GM19351 (cell line): ENCODE measurements around the gene OSTC.

ENCODE experiments used
- ATAC-seq: cut with Tn5 transposase; IDR thresholded peaks from one replicate; pipeline ENCODE4 v1.9.1; 2021; ENCODE audit warnings: mild to moderate bottlenecking, moderate library complexity; ENCODE audit not compliant: unreplicated experiment

OSTC gene

DNA sequence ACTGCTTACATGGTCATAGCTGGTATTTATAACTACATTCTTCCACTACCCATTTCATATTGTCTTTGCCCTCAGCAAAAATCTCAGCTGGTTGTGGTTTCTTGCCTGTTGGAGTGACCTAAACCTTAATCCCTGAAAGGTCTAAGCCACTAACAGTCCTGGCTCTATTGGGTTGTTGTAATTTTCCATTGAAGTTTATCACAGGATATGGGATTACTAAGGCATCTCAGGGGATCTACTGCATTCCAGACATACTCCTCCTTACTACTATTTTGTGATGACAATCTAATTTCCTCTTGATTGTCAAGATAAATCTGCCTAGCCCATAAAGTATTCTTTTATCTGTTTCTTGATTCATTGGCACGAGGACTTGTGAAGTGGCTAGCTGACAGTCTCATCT lies 6.2 kb upstream of the OSTC start:
- no peak for ATAC-seq

DNA sequence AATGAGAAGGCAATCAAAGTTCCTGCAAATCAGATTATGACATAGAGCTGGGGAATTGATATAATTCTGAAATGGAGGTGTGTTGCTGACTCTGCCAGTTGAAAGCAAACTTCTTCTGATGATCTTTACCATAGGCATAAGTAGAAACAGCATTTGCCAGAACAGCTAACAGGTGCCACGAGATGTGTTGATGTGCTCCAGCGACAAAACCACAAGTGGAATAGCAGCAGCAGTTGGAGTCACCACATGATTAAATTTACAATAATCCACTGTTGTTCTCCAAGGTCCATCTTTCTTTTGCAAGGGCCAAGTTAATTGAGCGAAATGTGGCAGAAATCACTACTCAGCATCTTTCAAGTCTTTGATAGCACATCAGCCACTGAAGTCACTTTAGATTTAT lies 3.7 kb upstream of the OSTC start:
- no peak for ATAC-seq

DNA sequence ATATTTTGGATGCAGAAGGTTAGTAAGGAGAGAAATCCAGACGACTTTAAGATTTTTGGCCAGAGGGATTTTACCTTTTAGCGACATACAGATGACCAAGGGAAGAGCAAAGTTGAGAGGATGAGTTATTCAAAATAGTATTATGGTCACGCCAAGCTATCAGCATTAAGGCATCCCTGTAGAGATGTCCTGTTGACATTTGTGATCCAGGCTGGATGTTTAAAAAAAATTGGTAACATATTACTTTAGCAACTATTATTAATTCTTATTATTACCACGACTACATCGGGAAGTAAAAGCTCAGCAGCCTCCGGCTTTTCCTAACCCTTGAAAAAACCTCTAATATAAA lies 562 bp upstream of the OSTC start:
- ATAC-seq = peak; percentile 6

DNA sequence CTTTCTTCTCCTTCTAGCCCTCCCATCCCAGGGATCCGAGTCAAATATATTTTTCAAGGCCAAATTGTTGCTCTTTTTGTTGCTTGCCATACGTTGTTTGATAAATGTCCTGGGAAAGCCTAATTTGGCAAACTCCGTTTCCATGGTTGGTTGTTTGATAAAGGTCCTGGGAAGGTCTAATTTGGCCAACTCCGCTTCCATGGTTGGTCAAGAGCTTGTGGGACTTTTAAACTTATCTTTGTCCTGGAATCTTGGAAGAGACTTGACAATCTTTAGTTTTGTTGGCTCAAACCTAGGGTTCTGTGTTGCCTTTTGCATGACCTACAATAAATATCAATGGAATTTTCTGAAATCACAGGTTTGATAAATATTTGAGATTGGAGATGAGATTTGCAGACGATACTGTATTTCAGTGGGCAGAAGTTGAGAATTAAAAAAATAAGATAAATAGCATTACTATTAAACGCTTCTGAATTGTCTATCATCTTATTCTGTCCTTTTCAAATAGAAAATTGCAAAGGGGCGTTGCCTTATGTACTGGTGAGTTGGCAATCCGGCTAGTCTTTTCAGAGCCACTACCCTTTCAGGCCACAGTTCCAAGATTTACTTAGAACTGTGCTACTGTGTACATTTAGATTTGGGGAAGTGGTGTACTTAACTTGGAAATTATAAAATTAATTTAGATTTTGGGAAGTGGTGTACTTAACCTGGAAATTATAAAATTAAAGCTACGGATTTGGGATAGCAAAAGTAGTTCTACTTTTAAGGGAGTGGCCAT lies 804 bp downstream of the OSTC start:
- peak; percentile 43 for ATAC-seq

DNA sequence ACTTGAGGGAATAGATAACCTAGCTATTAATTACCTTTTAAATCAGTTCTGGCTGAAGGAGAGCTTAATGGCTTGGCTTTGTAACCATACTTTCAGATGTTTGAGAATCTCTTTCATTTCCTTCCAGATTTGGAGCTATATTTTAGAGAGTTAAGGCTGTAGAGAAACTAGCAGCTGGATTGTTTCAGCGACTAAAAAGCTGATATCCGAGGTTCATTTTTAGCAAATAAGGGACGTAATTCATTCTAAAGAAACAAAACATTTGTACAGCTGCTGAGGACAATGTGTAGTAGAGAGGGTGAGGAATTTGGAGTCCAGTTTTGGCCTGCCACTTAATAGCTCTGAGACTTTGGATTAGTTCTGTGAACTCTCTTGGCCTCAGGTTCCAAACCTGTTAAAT lies 12.2 kb downstream of the OSTC start:
- no peak for ATAC-seq

DNA sequence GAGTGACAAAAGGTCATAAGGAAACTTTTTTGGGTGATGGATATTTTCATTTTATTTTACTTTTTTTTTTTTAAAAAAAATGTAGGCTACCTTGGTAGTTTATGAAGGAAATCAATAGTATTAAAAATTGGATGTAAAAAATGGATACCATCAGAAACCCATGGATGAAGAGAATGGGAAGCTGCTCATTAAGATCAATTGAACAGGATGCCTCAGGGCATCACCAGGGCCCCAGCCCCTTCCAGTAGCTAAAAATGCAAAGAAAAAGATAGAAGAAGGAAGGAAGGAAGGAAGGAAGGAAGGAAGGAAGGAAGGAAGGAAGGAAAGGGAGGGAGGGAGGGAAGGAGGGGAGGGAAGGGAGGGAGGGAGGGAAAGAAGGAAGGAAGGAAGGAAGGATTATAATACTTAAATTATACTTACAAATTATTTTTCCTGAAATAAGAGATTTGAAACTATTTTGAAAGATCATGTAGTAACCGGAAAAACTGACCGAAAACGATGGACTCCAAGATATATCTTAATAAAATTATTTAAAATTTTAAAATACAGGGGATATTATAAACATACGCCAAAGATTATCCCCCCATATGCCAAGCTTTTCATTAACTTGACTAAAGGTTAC lies 24.1 kb downstream of the OSTC start:
- ATAC-seq = no peak

DNA sequence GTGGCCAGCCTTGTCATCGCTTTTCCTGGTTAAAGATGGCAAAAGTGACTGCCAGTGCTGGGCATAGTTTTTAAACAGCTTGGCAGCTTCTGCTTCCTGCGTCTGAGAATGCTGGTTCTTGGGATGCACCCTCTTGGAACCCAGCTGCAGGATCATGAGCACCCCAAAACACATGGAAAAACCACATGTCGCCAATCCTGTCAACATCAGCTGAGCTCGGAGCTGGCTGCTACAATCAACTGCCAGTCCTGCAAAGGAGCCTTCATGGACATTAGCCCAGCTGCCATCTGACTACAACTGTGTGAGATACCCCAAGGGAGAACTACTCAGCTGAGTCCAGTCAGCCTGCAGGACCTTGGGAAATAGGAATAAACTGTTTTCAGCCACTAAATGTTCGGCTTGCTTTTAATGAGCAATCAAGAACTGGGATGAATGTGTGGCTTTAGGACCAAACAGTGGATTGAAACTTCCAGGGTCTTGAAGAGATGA lies 31.0 kb downstream of the OSTC start:
- ATAC-seq = no peak

DNA sequence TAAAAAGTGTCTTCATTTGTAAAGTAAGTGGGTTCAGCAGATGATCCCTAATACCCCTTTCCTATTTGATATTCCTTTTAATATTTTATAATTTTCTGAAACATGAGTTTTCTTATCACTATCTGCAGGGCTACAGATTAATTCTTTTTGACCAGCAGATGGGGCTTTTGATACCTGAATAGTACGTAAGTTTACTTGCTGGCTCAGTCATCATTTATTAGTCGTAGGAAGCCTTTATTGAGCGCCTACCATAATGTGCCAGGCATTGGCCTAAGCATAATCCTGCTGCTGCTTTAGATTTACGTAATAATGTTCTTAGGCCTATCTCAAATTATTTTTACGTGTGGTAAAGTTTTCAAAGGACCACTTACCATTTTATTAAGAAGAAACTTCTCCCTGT lies 33.1 kb downstream of the OSTC start:
- ATAC-seq = no peak

DNA sequence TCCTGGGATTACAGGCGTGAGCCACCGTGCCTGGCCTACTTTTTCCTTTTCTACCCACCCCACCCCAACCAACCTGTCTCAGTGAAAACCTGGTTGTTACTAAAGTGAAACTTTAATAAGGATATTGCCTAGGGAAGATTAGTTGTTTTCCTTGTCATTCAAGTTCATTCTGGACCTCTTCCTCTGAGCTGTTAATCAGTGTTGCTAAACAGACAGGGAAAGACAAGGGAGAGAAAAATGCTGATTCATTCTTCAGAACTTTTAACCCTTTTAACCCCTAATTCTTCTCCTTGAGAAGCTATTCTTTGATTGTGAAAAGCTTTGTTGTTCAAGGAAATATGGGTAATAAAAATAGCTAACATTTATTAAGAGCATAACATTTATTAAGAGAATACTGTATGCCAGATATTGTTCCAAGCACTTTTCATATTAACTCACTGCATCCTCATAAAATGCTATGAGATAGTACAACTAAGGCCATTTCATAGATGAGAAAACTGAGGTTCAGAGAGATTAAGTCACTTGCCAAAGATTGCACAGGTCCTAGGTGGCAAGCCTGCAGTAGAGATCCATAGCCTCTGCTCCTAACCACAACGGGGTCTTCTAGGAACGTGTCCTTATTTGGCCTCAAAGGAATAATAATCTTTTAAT lies 34.8 kb downstream of the OSTC start:
- no peak for ATAC-seq

DNA sequence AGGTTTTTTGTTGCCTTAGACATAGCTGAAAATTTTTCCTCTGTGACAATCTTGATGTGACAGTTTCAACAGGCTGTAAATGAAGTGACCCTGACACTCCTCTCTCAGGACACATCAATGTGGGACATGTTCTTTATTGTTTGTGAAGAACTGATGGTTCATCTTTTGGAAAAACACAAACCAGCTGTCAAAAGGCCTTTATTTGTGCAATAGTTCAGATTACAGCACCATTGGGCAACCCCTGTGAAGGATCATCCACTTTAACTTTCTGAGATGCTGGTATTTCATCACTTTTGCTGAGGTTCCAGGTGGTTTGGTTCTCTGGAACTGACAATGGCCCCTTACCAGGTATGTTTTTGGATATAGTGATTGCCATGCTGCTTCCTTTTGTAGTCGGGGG lies 40.3 kb downstream of the OSTC start:
- no peak for ATAC-seq

DNA sequence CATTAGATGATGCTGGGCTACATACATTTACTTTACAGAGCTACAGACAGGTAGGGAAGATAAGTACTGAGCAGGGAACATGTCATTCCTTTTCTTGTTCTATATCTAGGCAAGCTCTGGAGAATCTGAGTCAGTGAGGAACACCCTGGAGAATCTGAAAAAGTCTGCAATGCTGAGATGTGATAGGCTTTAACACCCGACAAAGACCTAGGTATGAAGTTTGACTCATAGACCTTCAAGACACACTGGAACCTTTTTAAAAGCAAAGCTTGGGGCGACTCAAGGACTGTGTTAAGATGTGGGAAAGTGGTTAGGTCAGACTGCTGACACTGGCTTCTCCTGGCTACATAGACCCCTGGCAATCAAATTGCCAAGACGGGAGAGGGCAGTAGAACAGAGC lies 42.8 kb downstream of the OSTC start:
- ATAC-seq = no peak

DNA sequence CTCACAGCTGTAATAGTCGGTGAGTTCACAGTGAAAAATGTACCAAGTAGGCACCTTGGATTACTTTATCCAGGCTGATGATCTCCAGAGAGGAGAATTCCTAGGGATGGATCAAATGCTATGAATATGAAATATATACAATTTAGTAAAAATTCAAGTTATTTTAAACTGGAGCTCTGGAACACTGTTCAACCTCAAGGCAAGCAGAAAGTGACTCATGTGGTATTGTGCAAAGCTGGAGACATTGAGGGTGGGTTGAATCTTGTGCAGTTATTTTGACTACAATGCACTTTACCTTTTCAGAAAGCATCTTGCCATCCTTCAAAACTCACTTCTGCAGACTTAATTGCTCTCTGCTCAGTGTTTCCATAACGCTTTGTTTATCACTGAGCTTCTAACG lies 43.4 kb downstream of the OSTC start:
- no peak for ATAC-seq

DNA sequence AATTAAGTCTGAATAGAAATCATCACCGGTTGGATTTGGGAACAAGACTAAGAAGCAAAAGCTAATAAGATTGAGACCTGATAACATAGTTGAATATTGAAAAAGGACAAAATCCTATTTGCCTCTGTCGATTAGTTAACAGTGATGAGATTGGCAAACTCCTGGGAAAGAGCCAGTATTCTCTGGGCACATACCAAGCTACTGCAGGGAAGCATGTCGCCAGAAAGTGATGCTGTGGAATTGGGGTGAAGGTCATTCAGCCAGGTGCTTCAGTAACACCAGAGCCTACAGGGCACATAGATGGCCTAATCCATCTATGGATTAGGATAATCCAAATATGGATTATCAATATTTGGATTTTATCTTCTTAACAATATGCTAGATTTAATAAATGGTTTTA lies 44.0 kb downstream of the OSTC start:
- ATAC-seq = no peak

DNA sequence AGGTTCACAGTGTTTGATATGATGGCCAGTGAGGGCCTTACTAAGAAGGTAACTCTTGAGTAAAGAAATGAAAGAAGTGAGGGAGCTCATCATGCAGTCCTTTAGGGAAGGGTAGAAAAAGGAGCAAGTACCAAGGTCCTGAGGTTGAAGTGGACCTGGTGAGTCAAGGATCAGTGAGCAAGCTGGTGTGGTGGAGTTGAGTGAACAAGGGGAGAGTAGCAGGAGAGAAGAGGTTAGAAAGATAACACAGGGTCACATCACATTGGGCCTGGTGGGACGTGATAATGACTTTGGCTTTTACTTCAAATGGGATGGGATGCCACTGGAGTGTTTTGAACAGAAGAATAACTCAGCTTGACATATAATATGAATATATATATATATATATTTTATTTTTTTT lies 44.7 kb downstream of the OSTC start:
- no peak for ATAC-seq

DNA sequence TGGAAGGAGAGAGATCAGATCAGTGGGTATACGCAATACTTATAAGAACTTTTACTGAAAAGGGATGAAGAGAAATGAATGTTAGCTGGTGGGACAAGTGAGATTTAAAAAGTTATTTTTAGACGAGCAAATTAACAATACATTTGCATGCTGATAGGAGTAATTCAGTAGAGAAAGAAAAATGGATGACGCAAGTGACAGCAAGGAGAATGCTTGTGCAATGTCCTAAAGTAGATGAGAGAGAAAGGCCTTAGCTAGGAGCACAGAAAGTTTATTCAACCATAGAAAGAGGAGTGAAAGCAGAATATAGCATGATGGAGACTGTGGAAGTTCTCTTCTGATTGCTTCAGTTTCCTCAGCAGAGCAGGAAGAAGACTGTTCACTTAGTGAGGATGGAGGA lies 45.8 kb downstream of the OSTC start:
- ATAC-seq = no peak

DNA sequence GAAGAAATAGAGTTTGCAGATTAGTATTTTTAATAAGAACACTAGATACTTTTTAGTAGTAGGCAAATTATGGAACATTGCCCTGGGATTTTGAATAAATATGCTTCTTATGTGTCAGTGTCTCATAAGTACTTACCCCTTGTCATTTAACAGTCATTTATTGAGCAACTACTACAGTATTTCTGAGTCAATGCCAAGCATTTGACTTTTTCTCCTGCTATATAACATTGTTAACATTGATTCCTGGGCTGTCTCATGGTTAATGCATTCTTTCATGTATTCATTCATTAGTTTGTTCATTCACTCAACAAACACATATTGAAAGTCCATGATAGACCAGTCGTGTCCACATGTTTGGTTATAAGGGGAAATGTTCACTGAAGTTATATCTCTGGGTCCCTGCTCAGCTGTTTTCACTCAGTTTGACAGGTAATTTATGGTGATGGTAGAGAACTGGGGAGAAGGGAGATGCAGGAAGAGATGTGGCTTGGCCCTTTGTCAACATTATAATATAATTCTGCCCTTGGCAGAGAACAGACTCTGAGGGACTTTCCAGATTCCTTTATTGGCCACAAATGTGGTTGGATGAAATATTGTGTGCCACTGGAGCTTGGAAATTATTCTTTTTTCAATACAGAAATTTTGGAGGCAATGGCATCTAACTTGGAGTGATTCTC lies 49.8 kb downstream of the OSTC start:
- ATAC-seq = no peak

DNA sequence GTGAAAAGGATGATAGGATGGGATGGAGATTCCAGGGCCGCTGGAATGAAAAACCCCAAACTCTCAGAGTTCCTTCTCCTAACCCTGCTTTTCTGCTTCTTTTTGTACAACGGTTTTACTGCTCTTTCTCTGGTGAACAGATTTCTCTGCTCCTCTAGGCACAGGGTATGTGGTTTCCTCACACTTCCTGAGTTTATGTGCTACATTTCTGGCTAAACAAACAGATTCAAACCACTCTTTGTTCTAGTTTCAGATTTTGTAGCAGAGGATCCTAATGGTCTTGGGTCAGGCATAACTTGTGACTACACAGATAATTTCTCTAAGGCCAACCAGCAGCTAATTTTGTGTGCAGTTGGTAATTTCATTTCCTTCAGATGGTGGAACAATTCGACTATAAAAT lies 52.6 kb downstream of the OSTC start:
- ATAC-seq = peak; percentile 60

DNA sequence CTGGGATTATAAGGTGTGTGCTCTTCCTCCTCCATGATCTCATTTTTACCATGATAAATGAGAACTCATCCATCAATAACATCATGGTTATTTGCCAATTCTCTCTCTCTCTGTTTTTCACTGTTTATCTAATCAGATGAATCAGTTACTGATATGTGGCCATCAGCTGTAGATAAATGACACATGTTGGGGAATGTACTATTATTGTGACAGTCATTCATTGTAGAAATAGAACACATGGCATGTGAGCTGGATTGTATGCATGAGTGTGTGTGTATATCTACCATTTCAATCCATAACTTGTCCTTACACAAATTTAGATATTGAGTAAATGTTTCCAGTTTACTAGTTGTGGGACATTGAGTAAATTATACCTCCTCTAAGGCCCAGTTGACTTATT lies 53.0 kb downstream of the OSTC start:
- ATAC-seq = no peak

DNA sequence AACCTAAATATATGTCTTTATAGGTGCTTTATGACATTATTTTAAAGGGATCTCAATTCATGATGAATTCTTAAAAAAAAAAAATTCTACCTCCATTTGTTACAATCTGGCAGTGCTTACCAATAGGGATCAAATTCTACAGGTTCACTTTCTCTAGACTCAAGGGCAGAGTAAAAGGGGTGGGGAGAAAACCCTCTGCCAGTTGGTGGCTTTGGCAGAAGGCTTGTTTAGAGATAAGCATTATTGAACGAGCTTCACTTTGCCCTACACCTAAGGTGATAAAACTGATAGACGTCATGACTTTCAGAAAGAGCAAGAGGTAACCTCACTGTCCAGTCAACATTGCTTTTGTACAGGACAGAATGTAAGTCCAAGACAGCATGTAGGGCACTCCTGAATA lies 53.6 kb downstream of the OSTC start:
- no peak for ATAC-seq

DNA sequence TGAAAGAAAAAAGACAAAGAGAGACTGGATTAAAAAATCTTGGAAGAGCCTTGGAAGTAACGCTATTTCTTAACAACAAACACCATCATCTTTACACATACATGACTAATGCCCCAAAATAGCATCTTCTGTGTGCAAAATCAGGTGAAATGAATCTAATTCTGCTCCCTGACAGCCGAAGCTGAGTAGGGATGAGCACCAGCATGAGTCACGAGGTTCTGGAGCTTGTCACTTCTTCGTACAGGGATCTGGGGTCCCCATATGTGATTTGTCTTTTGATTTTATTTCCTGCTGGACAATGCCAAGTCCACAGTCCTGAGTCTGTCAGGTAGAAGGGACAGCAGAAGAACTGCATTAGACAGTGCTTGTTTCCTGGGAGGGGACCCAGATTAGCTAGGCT lies 55.9 kb downstream of the OSTC start:
- ATAC-seq = no peak

DNA sequence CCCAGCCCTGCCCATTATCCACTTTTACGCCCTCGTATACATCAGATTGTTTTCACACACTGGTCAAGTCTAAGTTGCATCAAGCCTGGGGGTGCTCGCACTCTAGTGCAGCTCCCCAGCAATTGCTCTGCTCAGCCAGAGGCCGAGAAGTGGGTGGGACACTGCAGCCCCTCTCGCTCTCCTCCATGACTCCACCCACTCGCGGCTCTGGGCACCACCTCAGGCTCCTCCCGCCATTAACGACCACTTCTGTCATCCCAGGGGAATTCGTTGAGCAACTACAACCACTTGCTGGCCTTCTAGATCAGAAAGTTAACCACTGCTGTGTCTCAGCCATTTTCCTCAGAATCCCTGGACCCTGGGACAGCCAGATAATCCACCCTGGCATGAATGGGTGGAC lies 58.8 kb downstream of the OSTC start:
- no peak for ATAC-seq

DNA sequence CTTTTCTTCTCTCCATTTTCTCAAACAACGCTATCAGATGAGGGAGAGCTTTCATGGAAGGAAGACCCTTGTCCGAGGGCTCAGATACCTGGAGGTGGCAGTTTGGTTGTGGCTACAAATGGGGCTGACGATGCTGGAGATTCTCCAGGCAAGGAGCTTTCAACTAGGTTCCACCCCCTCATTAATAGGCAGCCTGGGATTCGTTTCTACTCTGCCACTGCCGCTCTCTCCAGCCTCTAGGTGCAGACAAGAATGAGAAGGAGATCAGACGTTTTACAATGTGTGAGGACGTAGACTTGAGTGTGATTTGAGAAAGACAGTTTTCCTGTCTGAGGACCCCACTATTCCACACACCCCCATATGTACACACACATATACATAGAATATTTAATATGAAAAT lies 59.3 kb downstream of the OSTC start:
- no peak for ATAC-seq
